ENCODE data around the gene MT1G.
"Not testable (repeated sequence)": the region's sequence is repeated elsewhere in the genome, so short reads cannot be mapped to it uniquely, and the experiment has no call there.

- TF ChIP-seq, protein P1, sequence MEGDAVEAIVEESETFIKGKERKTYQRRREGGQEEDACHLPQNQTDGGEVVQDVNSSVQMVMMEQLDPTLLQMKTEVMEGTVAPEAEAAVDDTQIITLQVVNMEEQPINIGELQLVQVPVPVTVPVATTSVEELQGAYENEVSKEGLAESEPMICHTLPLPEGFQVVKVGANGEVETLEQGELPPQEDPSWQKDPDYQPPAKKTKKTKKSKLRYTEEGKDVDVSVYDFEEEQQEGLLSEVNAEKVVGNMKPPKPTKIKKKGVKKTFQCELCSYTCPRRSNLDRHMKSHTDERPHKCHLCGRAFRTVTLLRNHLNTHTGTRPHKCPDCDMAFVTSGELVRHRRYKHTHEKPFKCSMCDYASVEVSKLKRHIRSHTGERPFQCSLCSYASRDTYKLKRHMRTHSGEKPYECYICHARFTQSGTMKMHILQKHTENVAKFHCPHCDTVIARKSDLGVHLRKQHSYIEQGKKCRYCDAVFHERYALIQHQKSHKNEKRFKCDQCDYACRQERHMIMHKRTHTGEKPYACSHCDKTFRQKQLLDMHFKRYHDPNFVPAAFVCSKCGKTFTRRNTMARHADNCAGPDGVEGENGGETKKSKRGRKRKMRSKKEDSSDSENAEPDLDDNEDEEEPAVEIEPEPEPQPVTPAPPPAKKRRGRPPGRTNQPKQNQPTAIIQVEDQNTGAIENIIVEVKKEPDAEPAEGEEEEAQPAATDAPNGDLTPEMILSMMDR (IDR thresholded peaks at IDR 0.05) = not testable (repeated sequence)
- not testable (repeated sequence) for TF ChIP-seq POLR2A (IDR thresholded peaks at IDR 0.05)
These were observed 44.7 kb downstream of the MT1G start for GRCh38 chr16:56623184-56623583.
